Uterus (tissue), 4 donors: Measurements from ENCODE around the gene EHBP1L1. TPM values are rescaled to one million over a fixed set of nuclear protein-coding genes. Genes with fewer than 3 reads are reported as not detected.

Experiments
- DNase-seq, 2 donors: peaks; one replicate each; pipeline ENCODE4 v3.0.0-alpha.2; 2019 to 2020
- H3K27ac ChIP-seq, 2 donors: fragments of 200-600 bp; sonication (generic); 1 replicate in 1 of 2; 2 replicates in 1 of 2; pipeline ENCODE4 v1.5.1; 2016 to 2018
- H3K27me3 ChIP-seq, 2 donors: fragments of 200-600 bp; sonication (generic); one replicate each; pipeline ENCODE4 v1.5.1; 2018 to 2019; ENCODE audit warnings: control low read depth in 1 of 2
- H3K36me3 ChIP-seq, 2 donors: fragments of 200-600 bp; sonication (generic); one replicate each; pipeline ENCODE4 v1.5.1; 2019; ENCODE audit warnings: control low read depth in 1 of 2
- H3K4me1 ChIP-seq, 2 donors: fragments of 200-600 bp; sonication (generic); one replicate each; pipeline ENCODE4 v1.5.1; 2018 to 2019; ENCODE audit warnings: control low read depth in 1 of 2
- H3K4me3 ChIP-seq, 2 donors: fragments of 200-600 bp; sonication (generic); 1 replicate in 1 of 2; 2 replicates in 1 of 2; pipeline ENCODE4 v1.5.1; 2018 to 2019; ENCODE audit warnings: mild to moderate bottlenecking in 1 of 2
- H3K9me3 ChIP-seq, 2 donors: fragments of 200-600 bp; sonication (generic); one replicate each; pipeline ENCODE4 v1.5.1; 2019; ENCODE audit warnings: control low read depth in 1 of 2
- POLR2A ChIP-seq, 2 donors: fragments of 450-650 bp; IDR thresholded peaks; one replicate each; pipeline ENCODE4 v1.6.1; 2016; ENCODE audit warnings: antibody characterized with exemption in 2 of 2, mild to moderate bottlenecking in 1 of 2, moderate library complexity in 1 of 2
- intact Hi-C: fragments of 100-400 bp; cut with DNase I; formaldehyde crosslinking; loops from one replicate; pipeline ENCODE4 v1.15.1; 2023; ENCODE audit warnings: low total_unique reads
- total RNA-seq, 4 donors: library from RNA; depleted of rRNA in 3 of 4; stranded (reverse); fragments of >200 nt in 3 of 4; gene quantifications; one replicate each; pipeline versions ENCODE4 v1.1.0 to v1.2.4, GENCODE V29; 2014 to 2023
- TF ChIP-seq, protein P1 (sequence below), 4 experiments: fragments of 200-600 bp in 2 of 4; fragments of 450-650 bp in 2 of 4; sonication (generic) in 2 of 4; IDR thresholded peaks; one replicate each; pipeline ENCODE4 v1.5.1; 2016 to 2019; ENCODE audit warnings: antibody characterized with exemption in 4 of 4, mild to moderate bottlenecking in 2 of 4, moderate library complexity in 1 of 4
- donor health status: DM: yes; HTN: yes; CAD: no.

The EHBP1L1 gene
- total RNA-seq, 4 donors from 2014 or later = 44.2 to 159 (median 69.5) TPM

GRCh38 chr11:65574811-65575567, 864 bp upstream of the EHBP1L1 start:
- intact Hi-C loops = no loop called here
- DNase-seq = no peak

GRCh38 chr11:65576232-65576866, 496 bp downstream of the EHBP1L1 start:
- Histone ChIP-seq H3K9me3 (no peaks in the 10 kb centered on the region), H3K27ac (peak overlapping the region; percentile 84 to 92), H3K4me1 (peaks cover 6 to 40% of the 10 kb centered on the region in 2 donors), H3K36me3 (no peaks in the 10 kb centered on the region), H3K4me3 (peak overlapping the region; percentile 56 to 70), H3K27me3 (no peaks in the 10 kb centered on the region)
- no peak for TF ChIP-seq POLR2A (IDR thresholded peaks at IDR 0.05)
- TF ChIP-seq, protein P1, sequence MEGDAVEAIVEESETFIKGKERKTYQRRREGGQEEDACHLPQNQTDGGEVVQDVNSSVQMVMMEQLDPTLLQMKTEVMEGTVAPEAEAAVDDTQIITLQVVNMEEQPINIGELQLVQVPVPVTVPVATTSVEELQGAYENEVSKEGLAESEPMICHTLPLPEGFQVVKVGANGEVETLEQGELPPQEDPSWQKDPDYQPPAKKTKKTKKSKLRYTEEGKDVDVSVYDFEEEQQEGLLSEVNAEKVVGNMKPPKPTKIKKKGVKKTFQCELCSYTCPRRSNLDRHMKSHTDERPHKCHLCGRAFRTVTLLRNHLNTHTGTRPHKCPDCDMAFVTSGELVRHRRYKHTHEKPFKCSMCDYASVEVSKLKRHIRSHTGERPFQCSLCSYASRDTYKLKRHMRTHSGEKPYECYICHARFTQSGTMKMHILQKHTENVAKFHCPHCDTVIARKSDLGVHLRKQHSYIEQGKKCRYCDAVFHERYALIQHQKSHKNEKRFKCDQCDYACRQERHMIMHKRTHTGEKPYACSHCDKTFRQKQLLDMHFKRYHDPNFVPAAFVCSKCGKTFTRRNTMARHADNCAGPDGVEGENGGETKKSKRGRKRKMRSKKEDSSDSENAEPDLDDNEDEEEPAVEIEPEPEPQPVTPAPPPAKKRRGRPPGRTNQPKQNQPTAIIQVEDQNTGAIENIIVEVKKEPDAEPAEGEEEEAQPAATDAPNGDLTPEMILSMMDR (IDR thresholded peaks at IDR 0.05) = no peak
- peak; percentile 56 to 61 for DNase-seq
- intact Hi-C loops = no loop called here

More at GRCh38 chr11:65574811-65575567, 864 bp upstream of the EHBP1L1 start:
- Histone ChIP-seq H3K27ac (peak overlapping the region; percentile 84 to 92), H3K4me3 (peak overlapping the region; percentile 56 to 70), H3K4me1 (peaks cover 12 to 43% of the 10 kb centered on the region in 2 donors), H3K9me3 (no peaks in the 10 kb centered on the region), H3K27me3 (no peaks in the 10 kb centered on the region), H3K36me3 (no peaks in the 10 kb centered on the region)
- no peak for TF ChIP-seq POLR2A (IDR thresholded peaks at IDR 0.05)
- TF ChIP-seq, protein P1 (IDR thresholded peaks at IDR 0.05) = no peak

DNA sequence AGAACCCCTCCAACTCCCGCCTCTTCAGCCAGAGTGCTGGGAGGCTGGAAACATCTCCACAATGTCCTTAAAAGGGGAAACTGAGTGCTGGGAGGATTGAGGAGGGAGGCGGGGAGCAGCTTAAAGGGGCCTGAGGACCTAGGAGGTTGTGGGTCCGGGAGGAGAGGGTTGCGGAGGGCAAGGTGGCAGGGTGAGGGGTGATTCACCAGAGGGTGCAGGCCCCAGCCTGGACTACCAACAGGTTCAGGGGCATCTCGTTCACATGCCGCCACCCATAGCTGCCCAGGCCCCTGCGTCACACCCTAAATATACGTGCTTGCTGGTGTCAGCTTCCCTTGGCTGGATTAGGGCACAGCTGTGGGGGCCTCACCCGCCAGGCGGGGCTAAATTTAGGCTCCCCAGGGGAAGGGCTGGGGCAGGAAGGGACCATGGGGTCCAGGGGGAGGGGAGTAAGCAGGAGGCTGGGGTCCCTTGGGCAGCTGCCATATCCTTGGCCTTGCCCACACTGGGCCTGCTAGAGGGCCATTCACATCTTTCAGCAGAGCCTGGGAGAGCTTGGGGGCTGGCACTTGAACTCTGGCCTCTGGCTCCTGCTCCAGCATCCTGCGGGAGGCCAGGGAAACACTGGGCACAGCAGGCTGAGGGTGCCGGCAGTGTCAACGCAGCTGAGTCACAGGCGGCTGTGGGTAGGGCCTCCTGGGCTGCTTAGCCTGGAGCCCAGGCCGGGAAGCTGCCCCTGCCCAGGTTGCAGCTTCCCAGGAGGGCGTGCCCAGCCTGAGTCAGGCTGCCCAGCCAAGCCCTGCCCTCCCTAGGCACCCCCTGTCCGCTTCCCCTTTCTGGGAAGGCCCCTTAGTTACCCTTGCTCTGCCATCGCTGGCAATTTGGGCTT, 1.3 kb downstream of the EHBP1L1 start:
- Histone ChIP-seq H3K27me3 (no peaks in the 10 kb centered on the region), H3K9me3 (no peaks in the 10 kb centered on the region), H3K4me3 (peak overlapping the region; percentile 56 to 70), H3K36me3 (no peaks in the 10 kb centered on the region), H3K27ac (peak overlapping the region; percentile 84 to 92), H3K4me1 (peaks cover 0 to 32% of the 10 kb centered on the region in 2 donors)
- DNase-seq = peak; percentile 65 to 77
- intact Hi-C loops = no loop called here
- TF ChIP-seq, protein P1 (IDR thresholded peaks at IDR 0.05) = no peak
- TF ChIP-seq POLR2A (IDR thresholded peaks at IDR 0.05) = peak; percentile 43 to 44

GRCh38 chr11:65577756-65578109, 1.9 kb downstream of the EHBP1L1 start:
- DNase-seq = no peak
- H3K27ac ChIP-seq = peak overlapping the region; percentile 84 to 92
- no peaks in the 10 kb centered on the region for H3K36me3 ChIP-seq
- intact Hi-C loops = no loop called here
- H3K4me1 ChIP-seq = peaks cover 0 to 32% of the 10 kb centered on the region in 2 donors
- no peaks in the 10 kb centered on the region for H3K27me3 ChIP-seq
- TF ChIP-seq, protein P1 (IDR thresholded peaks at IDR 0.05) = no peak
- no peak for TF ChIP-seq POLR2A (IDR thresholded peaks at IDR 0.05)
- H3K4me3 ChIP-seq = peak overlapping the region; percentile 56 to 70
- H3K9me3 ChIP-seq = no peaks in the 10 kb centered on the region
